Inferior parietal cortex (tissue), 1 donor: Measurements from ENCODE around the gene ACSBG1.
"Not testable (repeated sequence)": the region's sequence is repeated elsewhere in the genome, so short reads cannot be mapped to it uniquely, and the experiment has no call there.

ENCODE experiments used
- DNase-seq: peaks from one replicate; pipeline ENCODE4 v3.0.0-alpha.2; 2016; ENCODE audit errors: extremely low spot score

ACSBG1 gene

DNA sequence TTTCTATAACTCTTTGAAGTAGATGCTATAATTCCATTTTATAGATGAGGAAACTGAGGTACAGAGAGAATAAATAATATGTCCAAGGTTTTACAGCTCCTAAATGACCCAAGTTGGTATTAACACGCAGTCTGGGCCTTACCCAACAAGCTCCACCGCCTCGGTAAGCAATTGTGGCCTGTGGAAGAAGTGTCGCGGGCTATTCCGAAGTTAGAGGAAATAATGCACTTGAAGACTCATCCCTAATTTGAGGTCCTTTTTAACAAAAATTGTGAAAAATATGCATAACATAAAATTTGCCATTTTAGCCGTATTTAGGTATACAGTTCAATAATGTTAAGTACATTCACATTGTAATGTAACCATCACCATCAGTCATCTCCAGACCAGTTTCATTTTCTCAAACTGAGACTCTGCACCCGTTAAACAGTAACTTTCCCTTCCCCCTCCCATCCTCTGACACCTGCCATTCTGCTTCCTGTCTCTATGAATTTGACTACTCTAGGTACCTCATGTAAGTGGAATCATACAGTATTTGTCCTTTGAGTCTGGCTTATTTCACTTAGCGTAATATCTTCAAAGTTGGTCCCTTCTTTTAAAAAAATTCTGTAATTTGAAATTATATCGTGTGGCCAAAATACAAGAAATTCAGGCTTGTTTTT lies 67.0 kb downstream of the ACSBG1 start:
- DNase-seq = no peak

DNA sequence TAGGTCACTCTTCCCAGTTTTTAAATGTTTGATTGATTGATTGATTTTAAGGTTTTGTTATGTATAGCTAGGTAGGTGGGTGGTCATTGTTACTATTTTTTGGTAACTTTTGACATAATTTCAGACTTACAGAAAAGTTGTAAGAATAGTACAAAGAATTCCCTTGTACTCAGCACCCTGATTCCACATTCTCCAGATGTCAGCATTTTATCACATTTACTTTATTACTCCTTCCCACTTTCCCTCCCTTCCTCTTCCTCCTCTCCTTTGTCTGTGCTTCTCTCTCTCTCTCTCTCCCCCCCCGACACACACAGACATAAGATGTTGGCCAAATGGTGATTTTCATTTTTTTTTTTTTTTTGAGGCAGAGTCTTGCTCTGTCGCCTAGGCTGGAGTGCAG lies 70.4 kb downstream of the ACSBG1 start:
- DNase-seq = no peak

DNA sequence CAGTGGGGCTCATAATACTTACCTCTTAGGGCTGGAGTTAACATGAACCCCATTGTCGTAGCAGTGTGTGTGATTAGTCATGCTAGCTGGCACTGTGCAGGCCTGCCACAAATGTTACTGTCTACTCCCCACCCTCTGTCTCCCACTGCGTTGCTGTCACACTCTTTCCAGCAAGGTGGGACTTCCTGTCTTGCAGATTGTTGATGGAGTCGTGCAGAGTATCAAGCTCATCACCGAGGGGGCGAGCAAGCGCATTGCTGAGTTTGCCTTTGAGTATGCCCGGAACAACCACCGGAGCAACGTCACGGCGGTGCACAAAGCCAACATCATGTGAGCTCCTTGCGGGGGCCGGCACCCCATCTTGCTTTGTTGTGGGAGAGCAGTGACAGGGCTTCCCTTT lies 72.3 kb downstream of the ACSBG1 start:
- peak; percentile 9 for DNase-seq

DNA sequence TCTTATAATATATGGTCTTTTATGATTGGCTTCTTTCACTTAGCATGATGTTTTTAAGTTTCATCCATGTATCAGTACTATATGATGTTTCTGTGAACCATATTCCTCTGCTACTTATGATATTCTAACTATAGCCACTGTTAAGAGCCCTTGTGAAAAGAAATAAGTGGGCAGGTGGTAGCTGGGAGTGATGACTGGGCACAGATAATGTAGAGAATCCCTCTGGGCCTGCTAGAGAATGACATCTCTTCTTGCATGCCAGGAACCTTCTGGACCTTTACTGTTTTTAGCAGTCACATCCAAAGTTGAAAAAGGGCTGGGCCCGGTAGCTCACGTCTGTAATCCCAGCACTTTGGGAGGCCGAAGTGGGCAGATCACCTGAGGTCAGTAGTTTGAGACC lies 75.0 kb downstream of the ACSBG1 start:
- DNase-seq = no peak

DNA sequence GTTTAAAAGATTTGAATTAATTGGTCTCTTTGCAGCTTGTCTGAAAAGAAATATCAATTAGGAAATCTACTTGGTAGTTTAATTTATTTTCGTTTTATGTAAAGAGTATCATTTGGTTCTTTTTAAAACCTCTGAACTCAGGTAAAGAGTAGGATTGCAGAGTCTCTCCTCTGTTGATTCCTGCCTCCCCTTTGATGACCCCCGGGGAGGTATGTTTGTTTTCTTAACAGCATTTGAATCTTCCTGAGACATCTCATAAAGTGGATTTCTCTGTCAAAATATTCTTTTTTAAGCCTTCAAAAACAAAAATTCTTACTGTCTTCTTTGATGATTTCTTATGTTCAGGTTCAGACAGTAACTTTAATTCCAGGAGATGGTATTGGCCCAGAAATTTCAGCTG lies 77.2 kb downstream of the ACSBG1 start:
- DNase-seq = no peak

DNA sequence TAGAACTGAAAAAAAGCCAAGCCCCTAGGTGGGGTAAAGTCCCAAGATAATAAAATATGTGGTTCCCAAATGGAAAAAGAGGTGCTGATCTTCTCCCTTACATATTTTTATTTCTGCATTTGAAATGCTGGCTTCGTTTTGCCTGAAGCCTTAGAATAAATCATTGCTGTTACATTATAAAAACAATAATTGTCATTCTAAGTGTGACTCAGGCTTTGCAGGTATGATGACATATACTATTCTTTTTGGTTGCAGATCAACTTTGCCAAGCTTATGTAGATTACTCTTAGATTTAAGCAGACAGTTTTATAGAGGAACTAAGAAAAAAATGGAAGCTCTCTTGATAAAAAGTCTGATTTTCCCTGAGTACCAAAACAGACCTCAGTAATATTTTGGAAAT lies 77.7 kb downstream of the ACSBG1 start:
- no peak for DNase-seq

DNA sequence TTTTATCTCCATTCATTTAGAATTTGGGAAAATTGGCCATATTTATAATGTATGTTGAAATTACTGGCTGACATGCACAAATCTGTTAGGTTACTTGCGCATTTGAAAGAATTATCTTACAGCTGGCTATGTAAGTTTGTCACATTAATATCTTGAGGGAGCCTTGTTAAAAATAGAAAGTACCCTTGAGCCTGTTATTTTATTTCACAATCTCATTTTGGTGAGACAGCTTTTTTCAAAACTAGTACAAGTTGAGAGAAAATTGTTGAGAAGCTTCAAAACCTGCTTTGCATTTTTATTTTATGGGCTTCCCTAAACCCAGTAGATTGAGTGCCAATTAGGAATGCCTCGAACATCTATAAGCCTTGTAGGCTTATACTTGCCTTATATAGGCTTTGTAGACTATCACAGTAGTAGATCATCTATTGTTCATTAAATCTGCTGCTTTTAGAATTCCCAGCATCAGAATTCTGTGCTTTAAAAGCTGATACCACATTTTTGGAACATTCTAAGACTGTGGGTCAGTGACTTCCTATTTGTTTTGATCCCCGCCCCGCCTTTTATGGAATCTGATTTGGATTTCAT lies 78.9 kb downstream of the ACSBG1 start:
- DNase-seq = no peak

DNA sequence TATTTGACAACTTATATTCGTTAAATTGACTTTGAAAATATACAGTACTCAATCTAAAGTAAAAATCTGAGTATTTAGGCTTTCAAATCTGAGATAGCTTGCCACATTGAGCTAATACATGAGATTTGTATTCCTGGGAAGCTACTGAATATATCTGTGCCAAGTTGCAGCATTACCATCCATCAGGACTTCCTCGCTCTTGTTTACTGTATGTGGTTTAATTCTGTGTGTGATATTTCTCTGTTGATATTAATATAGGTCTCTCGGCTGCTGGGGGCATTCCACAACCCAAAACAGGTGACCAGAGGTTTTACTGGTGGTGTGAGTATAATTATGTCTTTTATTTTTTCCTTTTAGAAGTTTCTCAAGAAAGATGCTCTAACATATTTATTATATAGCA lies 79.4 kb downstream of the ACSBG1 start:
- DNase-seq = no peak

DNA sequence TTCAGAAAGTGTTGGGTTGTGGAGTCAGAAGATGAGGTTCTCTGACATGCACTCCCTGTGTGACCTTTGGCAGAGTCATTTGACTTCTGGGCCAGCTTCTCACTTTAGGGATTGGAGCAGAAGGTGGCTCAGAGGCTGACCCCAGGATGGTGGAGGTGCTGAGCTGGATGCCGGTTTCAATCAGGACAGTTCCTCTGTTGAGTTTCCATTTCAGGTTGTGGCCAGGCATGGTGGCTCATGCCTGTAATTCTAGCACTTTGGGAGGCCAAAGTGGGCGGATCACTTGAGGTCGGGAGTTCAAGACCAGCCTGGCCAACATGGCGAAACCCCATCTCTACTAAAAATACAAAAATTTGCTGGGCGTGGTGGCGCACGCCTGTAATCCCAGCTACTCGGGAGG lies 83.3 kb downstream of the ACSBG1 start:
- DNase-seq = not testable (repeated sequence)

DNA sequence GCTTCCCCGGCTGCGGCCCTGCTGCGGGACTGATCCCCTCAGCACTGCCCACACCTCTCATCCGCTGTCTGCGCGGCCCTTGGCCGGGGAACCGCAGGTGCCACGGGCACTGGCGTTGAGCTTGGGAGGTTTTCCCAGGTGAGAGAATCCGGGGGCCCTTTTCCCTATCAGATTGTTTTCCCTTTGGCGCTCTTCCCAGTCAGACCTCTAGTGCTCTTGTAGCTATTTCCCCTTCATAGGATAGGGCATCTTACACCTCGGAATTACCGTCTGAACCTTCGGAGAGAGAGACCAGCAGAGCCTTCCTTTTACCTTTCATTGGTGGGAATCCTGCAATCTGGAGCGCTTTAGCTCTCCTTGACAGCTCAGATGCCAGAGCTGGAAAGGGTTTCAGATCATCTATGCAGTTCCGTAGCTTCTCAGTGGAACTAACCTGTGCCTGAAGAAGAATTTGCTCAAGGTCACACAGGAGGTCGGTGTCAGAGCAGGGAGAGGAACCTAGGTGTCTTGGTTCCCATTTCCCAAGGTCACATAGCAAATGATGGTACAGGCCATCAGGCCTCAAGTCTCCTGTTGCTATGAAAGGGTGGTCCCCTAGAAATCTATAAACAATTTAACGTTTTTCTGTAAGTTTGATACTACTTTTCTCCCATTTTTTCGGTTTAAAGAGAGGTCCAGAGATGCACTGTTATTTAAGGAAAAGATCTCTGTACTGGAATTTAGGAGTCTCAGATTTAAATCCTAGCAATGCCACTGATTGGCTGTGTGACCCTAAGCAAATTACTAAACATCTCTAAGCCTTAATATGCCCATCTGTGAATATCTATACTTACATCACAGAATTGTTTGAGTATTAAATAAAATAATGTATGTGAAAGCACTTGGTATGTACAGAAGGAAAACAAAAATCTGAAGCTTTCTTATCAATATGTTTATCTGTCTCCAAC lies 84.3 kb downstream of the ACSBG1 start:
- peak; percentile 40 for DNase-seq

DNA sequence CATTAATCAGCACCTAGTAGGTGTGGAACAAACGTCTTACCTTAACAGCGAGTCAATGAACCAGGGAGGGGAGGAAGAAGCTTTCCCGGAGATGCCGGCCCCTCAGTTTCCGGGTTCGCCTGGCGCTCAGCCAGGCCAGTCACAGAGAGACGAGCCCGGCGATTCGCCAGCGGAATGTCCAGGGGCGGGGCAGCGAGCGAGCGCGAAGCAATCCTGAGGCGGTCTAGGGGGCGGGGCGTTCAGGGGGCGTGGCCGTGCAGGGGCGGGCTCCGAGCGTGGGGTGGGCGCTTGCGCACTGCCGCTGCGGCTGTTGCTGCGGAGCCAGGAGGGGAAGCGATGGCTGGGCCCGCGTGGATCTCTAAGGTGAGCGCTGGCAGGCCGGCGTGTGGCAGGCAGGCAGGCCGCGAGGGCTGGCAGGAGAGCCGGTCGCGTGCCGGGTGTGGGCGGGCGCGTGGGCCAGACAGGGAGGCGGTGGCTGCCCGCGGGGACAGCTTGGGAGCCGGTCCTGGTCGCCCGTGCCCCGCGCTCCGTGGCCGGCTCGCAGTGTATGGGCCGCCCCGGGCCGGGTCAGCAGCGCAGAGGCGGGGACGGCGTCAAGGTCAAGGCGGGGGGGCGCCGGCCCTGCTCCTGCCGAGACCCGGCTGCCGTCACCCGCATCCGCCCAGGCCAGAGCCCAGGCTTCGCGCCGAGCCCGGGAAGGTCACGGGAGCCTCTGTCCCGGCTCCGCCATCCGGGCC lies 85.1 kb downstream of the ACSBG1 start, which contains the start of gene IDH3A:
TSS of gene IDH3A (plus strand) at position 295 of the 737 bp plus-strand sequence. CDS start at position 337, 42 bp downstream.
- DNase-seq = peak; percentile 96

DNA sequence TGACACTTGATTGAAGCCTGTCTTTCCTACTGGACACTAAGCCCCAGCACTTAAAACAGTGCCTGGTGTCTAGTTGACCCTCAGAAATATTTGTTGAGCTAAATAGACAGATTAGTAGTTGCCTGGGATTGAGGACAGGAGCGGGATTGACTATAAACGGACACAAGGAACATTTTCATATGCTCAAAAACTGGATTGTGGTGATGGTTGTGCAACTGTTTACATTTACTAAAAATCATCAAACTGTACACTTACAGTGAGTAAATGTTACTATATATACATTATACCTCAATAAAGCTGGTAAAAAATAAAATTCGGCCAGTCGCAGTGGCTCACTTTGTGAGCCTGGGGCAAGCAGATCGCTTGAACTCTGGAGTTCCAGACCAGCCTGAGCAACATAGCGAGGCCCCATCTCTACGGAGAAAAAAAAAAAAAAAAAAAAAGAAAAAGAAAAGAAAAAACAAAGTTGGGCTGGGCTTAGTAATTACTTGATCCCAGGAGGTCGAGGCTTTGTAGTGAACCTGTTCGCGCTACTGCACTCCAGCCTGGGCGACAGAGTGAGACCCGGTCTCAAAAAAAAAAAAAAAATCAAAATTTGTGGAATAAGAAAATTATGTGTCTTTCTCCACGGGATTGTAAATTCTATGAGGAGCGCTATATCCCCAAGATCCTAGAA lies 85.8 kb downstream of the ACSBG1 start:
- DNase-seq = no peak

DNA sequence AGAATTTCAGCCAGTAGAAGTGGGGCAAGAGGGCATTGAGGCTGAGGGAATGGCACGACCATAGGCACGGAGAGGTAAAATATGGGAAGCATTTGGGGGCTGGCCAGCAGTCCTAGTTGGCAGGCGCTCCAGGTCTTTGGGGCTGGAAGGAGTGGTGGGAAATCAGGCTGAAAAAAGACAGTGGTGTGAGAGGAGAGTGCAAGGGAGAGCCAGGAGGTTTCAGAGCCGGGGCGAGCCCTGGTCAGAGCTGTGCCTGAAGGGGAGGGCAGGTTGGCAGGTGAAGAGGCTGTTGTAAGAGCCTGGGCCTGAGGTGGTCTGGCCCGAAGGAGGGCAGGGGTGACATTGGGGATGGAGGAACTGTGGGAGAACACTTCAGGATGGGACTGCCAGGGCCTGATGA lies 86.8 kb downstream of the ACSBG1 start:
- DNase-seq = no peak

DNA sequence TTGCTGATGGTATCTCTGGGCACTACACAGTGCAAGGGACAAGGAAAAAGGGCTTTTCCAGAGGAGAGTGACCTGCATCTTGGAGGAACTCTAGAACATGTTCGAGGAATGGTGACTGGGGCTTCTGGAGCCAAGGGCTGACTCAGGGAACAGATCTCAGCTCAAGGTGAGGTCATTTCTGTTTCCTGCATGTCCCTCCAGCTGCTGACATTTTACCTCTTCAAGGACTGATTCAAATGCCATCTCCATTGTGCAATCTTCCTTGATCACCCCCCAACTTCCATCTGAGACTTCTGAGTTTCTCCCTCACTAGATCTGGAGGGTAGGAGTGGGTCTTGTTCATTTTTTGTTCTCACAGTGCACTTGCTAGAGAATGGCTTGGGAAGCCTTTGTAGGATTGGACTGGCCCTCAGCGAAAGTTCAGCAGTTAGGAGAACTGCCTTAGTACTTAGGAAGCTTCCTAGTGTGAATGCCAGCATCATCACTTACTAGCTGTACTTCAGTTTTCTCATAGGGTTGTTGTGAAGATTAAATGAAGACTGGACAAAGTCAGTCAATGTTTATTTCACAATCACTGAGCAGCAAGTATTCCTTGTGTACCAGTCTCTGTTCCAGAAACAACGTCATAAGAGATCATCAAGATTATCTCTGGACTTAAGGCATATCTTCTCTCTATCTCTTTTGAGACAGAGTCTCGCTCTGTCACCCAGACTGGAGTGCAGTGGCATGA lies 87.8 kb downstream of the ACSBG1 start:
- no peak for DNase-seq

DNA sequence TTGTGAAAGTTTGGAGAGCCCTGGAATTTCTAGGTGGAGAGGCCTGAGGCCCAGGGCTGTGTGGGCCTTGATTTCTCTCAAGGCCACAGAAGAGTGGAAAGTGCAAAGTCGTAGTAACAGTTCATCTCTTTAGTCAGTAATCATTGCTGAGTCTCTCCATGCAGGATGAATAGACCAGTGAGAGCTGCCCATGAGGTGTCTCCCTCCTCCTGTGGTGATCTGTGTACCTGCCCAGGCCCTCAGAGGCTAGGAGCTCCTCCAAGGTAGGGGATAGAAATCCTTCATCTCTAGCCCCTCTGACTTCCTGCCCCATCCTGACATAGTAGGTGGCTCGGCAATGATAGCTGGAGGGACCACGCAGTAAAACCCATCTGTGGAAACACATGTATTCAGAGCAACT lies 92.0 kb downstream of the ACSBG1 start:
- DNase-seq = no peak

DNA sequence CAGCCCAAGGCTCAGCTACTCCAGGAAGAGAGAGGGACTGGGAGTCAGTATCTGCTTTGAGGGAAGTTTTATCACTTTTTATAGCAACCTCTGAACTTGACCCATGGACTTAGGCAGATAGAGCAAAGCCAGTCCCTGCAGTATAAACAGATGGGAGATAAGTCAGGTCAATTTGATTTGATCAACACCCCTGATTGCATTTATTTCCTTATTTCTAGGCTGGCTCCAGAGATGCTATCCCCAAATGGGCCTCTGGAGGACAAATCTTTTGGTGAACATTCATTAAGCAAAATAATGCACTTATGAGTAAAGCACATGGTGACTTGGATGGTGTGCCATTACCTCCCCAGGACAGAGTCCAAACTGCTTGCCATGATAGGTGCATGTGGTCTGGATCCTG lies 94.1 kb downstream of the ACSBG1 start:
- no peak for DNase-seq

DNA sequence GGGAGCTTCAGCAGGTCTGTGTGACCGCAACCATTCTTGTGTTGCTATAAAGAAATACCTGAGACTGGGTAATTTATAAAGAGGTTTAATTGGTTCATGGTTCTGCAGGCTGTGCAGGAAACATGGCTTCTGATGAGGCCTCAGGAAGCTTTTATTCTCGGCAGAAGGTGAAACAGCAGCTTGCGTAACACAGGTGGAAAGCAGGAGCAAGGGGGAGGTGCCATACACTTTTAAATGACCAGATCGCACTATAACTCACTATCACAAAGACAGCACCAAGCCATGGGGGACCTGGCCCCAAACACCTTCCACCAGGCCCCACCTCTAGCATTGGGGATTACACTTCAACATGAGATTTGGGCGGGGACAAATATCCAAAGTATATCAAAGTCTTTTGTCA lies 94.8 kb downstream of the ACSBG1 start:
- no peak for DNase-seq

DNA sequence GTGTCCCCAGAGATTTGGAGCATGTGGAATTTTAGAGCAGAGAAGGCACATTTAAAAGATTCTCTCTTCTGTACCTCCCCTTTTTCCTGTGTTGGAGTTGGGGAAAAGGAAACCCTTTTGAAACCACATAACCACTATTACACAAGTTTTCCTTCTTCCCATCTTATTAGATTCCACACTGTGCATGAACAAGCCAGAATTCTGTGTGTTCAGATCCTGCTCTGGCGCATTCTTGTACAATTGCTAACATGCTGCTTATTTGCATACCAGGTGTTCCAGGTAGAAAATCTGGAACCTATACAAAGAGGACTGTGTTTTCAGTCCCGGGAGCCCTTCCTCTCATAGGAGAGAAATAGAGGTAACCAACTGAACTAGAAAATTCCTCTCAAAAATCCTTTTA lies 100.6 kb downstream of the ACSBG1 start:
- DNase-seq = no peak

DNA sequence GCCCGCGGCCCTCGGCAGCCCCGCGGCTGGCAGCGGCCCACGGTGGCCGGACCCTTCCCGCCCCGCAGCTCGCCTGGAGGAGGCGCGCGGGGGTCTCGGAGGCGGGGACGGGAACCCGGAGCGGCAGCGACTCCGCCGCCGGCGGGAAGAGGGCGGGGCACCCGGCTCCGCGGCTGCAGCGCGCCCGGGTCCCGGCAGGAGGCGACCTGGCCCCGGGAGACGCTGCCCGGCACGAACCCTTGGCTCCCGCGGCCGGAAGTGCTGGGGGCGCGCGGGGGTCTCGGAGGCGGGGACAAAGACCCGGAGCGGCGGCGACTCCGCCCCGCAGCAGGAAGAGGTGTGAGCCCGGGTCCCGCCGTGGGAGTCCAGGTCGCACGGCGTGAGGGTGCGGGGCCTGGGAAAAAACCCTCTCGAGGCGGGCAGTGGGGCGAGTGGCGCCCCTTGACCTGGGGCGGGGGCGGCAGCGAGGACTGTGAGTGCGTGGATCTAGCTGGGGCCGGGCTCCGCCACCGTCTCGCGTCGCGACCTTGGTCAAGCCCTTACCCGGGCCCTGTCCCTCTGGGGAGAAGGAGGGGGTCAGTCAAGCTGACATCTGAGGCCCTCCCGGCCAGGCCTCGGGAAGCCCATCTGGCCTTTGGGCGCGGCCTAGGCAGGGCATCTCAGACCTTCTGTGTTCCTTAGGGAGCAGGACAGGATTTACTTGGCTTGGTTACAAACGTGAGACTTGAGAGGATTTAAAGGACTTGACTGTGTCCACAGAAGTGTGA lies 102.9 kb downstream of the ACSBG1 start, which contains the start of gene CIB2:
TSS of gene CIB2 (minus strand) at position 151 of the 767 bp plus-strand sequence. CDS start 230 bp downstream, outside the sequence.
- DNase-seq = peak; percentile 45
